ENCODE measurements around the gene GRIFIN. TPM values are rescaled to one million over a fixed set of nuclear protein-coding genes. Genes with fewer than 3 reads are reported as not detected.

The GRIFIN gene
- total RNA-seq, 2 experiments from 2014 or later = not detected

GRCh38 chr7:2445898-2446555, 30.2 kb downstream of the GRIFIN start:
- Mint-ChIP-seq H3K9me3 (no peaks in the 10 kb centered on the region), H3K36me3 (no peaks in the 10 kb centered on the region), H3K4me3 (no peak overlapping the region), H3K27me3 (no peaks in the 10 kb centered on the region), H3K4me1 (ENCODE audit: low read depth) (no peaks in the 10 kb centered on the region), H3K27ac (no peak overlapping the region)
- ChIA-PET POLR2A (no interaction called here), CTCF (no interaction called here)
- DNase-seq = no peak
- intact Hi-C loops (cut with micrococcal nuclease) = no loop called here

GRCh38 chr7:2445047-2445446, 31.2 kb downstream of the GRIFIN start:
- POLR2A ChIA-PET = no interaction called here
- intact Hi-C loops (cut with micrococcal nuclease) = no loop called here

GRCh38 chr7:2444476-2444875, 31.7 kb downstream of the GRIFIN start:
- Mint-ChIP-seq H3K4me1 (ENCODE audit: low read depth) (no peaks in the 10 kb centered on the region), H3K36me3 (no peaks in the 10 kb centered on the region), H3K4me3 (no peak overlapping the region), H3K27ac (no peak overlapping the region), H3K9me3 (no peaks in the 10 kb centered on the region), H3K27me3 (no peaks in the 10 kb centered on the region)
- CTCF ChIA-PET = no interaction called here
- DNase-seq = no peak
- intact Hi-C loops (cut with micrococcal nuclease) = no loop called here
- POLR2A ChIA-PET = no interaction called here

More at GRCh38 chr7:2445047-2445446, 31.2 kb downstream of the GRIFIN start:
- Mint-ChIP-seq H3K4me1 (ENCODE audit: low read depth) (no peaks in the 10 kb centered on the region), H3K9me3 (no peaks in the 10 kb centered on the region), H3K4me3 (no peak overlapping the region), H3K27ac (no peak overlapping the region), H3K36me3 (no peaks in the 10 kb centered on the region), H3K27me3 (no peaks in the 10 kb centered on the region)
- CTCF ChIA-PET = no interaction called here
- DNase-seq = no peak

- Mint-ChIP-seq H3K4me1 (ENCODE audit: low read depth) (no peaks in the 10 kb centered on the region), H3K4me3 (no peak overlapping the region), H3K36me3 (no peaks in the 10 kb centered on the region), H3K27me3 (no peaks in the 10 kb centered on the region), H3K27ac (no peak overlapping the region), H3K9me3 (no peaks in the 10 kb centered on the region)
- intact Hi-C loops (cut with micrococcal nuclease) = no loop called here
- POLR2A ChIA-PET = no interaction called here
- no peak for DNase-seq
- CTCF ChIA-PET = no interaction called here
These were observed 32.7 kb downstream of the GRIFIN start for GRCh38 chr7:2443491-2443890.

GRCh38 chr7:2441430-2442058, 34.7 kb downstream of the GRIFIN start:
- Mint-ChIP-seq H3K4me3 (no peak overlapping the region), H3K27me3 (no peaks in the 10 kb centered on the region), H3K9me3 (no peaks in the 10 kb centered on the region), H3K36me3 (no peaks in the 10 kb centered on the region), H3K4me1 (ENCODE audit: low read depth) (no peaks in the 10 kb centered on the region), H3K27ac (no peak overlapping the region)
- POLR2A ChIA-PET = no interaction called here
- intact Hi-C loops (cut with micrococcal nuclease) = no loop called here
- no peak for DNase-seq
- CTCF ChIA-PET = interaction anchor here (0.9 kb wide), 1 partner anchor 10 kb away, joined by 3 read pairs; no protein-coding TSS in a partner anchor

GRCh38 chr7:2440608-2441245, 35.5 kb downstream of the GRIFIN start:
- intact Hi-C loops (cut with micrococcal nuclease) = no loop called here
- no peak for DNase-seq
- ChIA-PET CTCF (interaction anchor here (0.6 to 0.9 kb wide), 2 partner anchors 9 to 301 kb away, joined by 3 read pairs; no protein-coding TSS in a partner anchor), POLR2A (interaction anchor here (0.5 kb wide), 1 partner anchor 288 kb away, joined by 3 read pairs; no protein-coding TSS in a partner anchor)
- Mint-ChIP-seq H3K27me3 (no peaks in the 10 kb centered on the region), H3K9me3 (no peaks in the 10 kb centered on the region), H3K4me1 (ENCODE audit: low read depth) (no peaks in the 10 kb centered on the region), H3K27ac (no peak overlapping the region), H3K4me3 (no peak overlapping the region), H3K36me3 (no peaks in the 10 kb centered on the region)

GRCh38 chr7:2438775-2439174, 37.4 kb downstream of the GRIFIN start:
- H3K4me1 Mint-ChIP-seq (ENCODE audit: low read depth) = no peaks in the 10 kb centered on the region
- H3K27me3 Mint-ChIP-seq = no peaks in the 10 kb centered on the region
- no peaks in the 10 kb centered on the region for H3K9me3 Mint-ChIP-seq
- POLR2A ChIA-PET = no interaction called here
- no peak overlapping the region for H3K4me3 Mint-ChIP-seq
- H3K36me3 Mint-ChIP-seq = no peaks in the 10 kb centered on the region
- DNase-seq = no peak
- CTCF ChIA-PET = interaction anchor here (1.0 to 2.6 kb wide), 2 partner anchors 13 to 30 kb away, joined by 4 to 8 read pairs; no protein-coding TSS in a partner anchor
- intact Hi-C loops (cut with micrococcal nuclease) = no loop called here
- no peak overlapping the region for H3K27ac Mint-ChIP-seq

GRCh38 chr7:2438186-2438585, 38.0 kb downstream of the GRIFIN start:
- CTCF ChIA-PET = interaction anchor here (1.0 to 2.6 kb wide), 2 partner anchors 13 to 30 kb away, joined by 4 to 8 read pairs; no protein-coding TSS in a partner anchor
- no peaks in the 10 kb centered on the region for H3K36me3 Mint-ChIP-seq

GRCh38 chr7:2437537-2438148, 38.6 kb downstream of the GRIFIN start:
- intact Hi-C loops (cut with micrococcal nuclease) = no loop called here
- ChIA-PET POLR2A (no interaction called here), CTCF (interaction anchor here (2.6 kb wide), 1 partner anchor 14 kb away, joined by 8 read pairs; no protein-coding TSS in a partner anchor)
- Mint-ChIP-seq H3K9me3 (no peaks in the 10 kb centered on the region), H3K27me3 (no peaks in the 10 kb centered on the region), H3K36me3 (no peaks in the 10 kb centered on the region), H3K4me3 (no peak overlapping the region), H3K4me1 (ENCODE audit: low read depth) (no peaks in the 10 kb centered on the region), H3K27ac (no peak overlapping the region)
- no peak for DNase-seq

More at GRCh38 chr7:2438186-2438585, 38.0 kb downstream of the GRIFIN start:
- Mint-ChIP-seq H3K27ac (no peak overlapping the region), H3K4me3 (no peak overlapping the region), H3K27me3 (no peaks in the 10 kb centered on the region), H3K9me3 (no peaks in the 10 kb centered on the region), H3K4me1 (ENCODE audit: low read depth) (no peaks in the 10 kb centered on the region)
- intact Hi-C loops (cut with micrococcal nuclease) = no loop called here
- POLR2A ChIA-PET = no interaction called here
- DNase-seq = no peak

GRCh38 chr7:2437136-2437535, 39.1 kb downstream of the GRIFIN start:
- Mint-ChIP-seq H3K36me3 (no peaks in the 10 kb centered on the region), H3K4me3 (no peak overlapping the region), H3K9me3 (no peaks in the 10 kb centered on the region), H3K27ac (no peak overlapping the region), H3K4me1 (ENCODE audit: low read depth) (no peaks in the 10 kb centered on the region), H3K27me3 (no peaks in the 10 kb centered on the region)
- POLR2A ChIA-PET = no interaction called here
- intact Hi-C loops (cut with micrococcal nuclease) = no loop called here
- CTCF ChIA-PET = interaction anchor here (2.6 kb wide), 1 partner anchor 14 kb away, joined by 8 read pairs; no protein-coding TSS in a partner anchor
- no peak for DNase-seq

- Mint-ChIP-seq H3K4me1 (ENCODE audit: low read depth) (no peaks in the 10 kb centered on the region), H3K27me3 (no peaks in the 10 kb centered on the region), H3K9me3 (no peaks in the 10 kb centered on the region), H3K36me3 (no peaks in the 10 kb centered on the region), H3K27ac (no peak overlapping the region), H3K4me3 (no peak overlapping the region)
- ChIA-PET CTCF (interaction anchor here (1.0 kb wide), 1 partner anchor 32 kb away, joined by 3 read pairs; no protein-coding TSS in a partner anchor), POLR2A (no interaction called here)
- intact Hi-C loops (cut with micrococcal nuclease) = no loop called here
- DNase-seq = no peak
These were observed 39.7 kb downstream of the GRIFIN start for GRCh38 chr7:2436341-2437104.
